Motor neuron (in vitro differentiated cells): ENCODE data around the gene ZNF467. TPM values are rescaled to one million over a fixed set of nuclear protein-coding genes. Genes with fewer than 3 reads are reported as not detected.
A peak's percentile ranks its signal among the peaks of the same experiment; 100 is the strongest.

Experiments used
- ATAC-seq, 8 experiments: fragments of 200-7000 bp; cut with Tn5 transposase; replicated peaks in 6 of 8; 2 replicates each; pipeline ENCODE4 v1.8.0; 2021; ENCODE audit warnings: mild to moderate bottlenecking in 8 of 8, moderate library complexity in 8 of 8
- H3K27ac ChIP-seq, 2 donors: fragments of 250-450 bp; sonication (Bioruptor Pico); 2 replicates each; pipeline ENCODE4 v1.9.0; 2021; ENCODE audit warnings: antibody characterized with exemption in 2 of 2, mild to moderate bottlenecking in 2 of 2, moderate library complexity in 1 of 2
- H3K4me1 ChIP-seq, 2 donors: fragments of 250-450 bp; sonication (Bioruptor Pico); replicated peaks in 1 of 2; 2 replicates each; pipeline ENCODE4 v1.6.1; 2021; ENCODE audit warnings: antibody characterized with exemption in 2 of 2, mild to moderate bottlenecking in 2 of 2, moderate library complexity in 1 of 2
- H3K4me3 ChIP-seq, 5 donors: fragments of 250-450 bp; sonication (Bioruptor Pico); 2 replicates each; pipeline ENCODE4 v1.9.0; 2021; ENCODE audit warnings: antibody characterized with exemption in 5 of 5, mild to moderate bottlenecking in 5 of 5, moderate library complexity in 4 of 5
- WGBS, 10 experiments: fragments of 450-650 bp; shearing (Covaris generic); methylation state at CpG; one replicate each; pipeline ENCODE4 v1.0.0; 2022; 5-methylcytosine and 5-hydroxymethylcytosine counted together
- in situ Hi-C, 9 experiments: fragments of 400-800 bp; cut with MboI; loops; one replicate each; pipeline ENCODE4 v1.15.0; 2021; ENCODE audit warnings: low sequenced_read_pairs in 9 of 9, low pct_unique_long_range_greater_than_20kb in 2 of 9; ENCODE audit not compliant: unreplicated experiment in 9 of 9
- total RNA-seq, 8 experiments: library from RNA; unstranded; fragments of 300-600 nt; gene quantifications; 2 replicates each; pipeline versions ENCODE4 v1.2.3 to v1.2.4, GENCODE V29; 2022

The ZNF467 gene
- total RNA-seq, 8 experiments from 2014 or later, result 0.71 to 7.7 (median 5.1) TPM

DNA sequence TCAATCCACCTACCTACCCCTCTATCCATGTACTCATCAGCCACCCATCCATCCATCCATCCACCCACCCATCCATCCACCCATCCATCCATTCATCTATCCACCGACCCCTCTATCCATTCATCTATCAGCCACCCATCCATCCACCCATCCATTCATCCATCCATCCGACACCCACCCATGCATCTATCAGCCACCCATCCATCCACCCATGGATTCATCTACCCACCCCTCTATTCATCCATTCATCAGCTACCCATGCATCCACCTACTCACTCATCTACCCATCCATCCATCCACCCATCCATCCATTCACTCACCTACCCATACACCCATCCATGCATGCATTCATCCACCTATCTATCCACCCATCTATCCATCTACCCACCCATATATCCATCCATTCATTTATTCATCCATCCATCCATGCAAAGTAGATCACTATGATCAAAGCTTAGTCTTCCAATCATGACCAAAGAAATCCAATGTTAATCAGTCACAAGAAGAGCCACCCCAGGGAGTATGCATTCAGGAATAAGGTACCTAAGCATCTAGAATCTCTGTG lies 27.7 kb upstream of the ZNF467 start:
- Histone ChIP-seq H3K4me1 (no peaks in the 10 kb centered on the region), H3K4me3 (no peak overlapping the region), H3K27ac (no peak overlapping the region)
- no peak for ATAC-seq
- 20 to 100% (median 64%) methylated on average over 1 of the region's 2 CpGs; no CpG with 5 or more reads in 4 of the 10 experiments for WGBS, 10 experiments
- in situ Hi-C loops, result no loop called here

DNA sequence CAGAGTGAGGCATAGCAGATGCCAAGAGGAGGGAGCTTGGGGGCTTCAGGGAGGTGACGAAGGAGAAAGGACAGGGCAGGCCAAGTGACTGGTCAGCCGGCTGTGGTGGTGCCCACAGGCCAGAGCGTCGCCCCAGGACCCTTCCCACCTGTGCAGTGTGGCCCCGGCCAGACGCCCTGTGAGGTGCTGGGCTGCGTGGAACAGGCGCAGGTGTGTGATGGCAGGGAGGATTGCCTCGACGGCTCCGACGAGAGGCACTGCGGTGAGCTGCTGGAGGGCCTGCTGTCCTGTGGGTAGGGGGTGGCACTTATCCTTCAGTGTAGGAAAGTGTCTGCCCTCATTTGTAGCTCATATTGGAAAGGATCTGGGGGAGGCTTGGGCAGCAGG lies 26.8 kb upstream of the ZNF467 start:
- Histone ChIP-seq H3K4me3 (no peak overlapping the region), H3K4me1 (no peaks in the 10 kb centered on the region), H3K27ac (no peak overlapping the region)
- in situ Hi-C loops, result no loop called here
- WGBS, 10 experiments, result 75 to 100% (median 87%) methylated on average over 1 to 5 of the region's 13 CpGs; no CpG with 5 or more reads in 7 of the 10 experiments
- no peak for ATAC-seq

DNA sequence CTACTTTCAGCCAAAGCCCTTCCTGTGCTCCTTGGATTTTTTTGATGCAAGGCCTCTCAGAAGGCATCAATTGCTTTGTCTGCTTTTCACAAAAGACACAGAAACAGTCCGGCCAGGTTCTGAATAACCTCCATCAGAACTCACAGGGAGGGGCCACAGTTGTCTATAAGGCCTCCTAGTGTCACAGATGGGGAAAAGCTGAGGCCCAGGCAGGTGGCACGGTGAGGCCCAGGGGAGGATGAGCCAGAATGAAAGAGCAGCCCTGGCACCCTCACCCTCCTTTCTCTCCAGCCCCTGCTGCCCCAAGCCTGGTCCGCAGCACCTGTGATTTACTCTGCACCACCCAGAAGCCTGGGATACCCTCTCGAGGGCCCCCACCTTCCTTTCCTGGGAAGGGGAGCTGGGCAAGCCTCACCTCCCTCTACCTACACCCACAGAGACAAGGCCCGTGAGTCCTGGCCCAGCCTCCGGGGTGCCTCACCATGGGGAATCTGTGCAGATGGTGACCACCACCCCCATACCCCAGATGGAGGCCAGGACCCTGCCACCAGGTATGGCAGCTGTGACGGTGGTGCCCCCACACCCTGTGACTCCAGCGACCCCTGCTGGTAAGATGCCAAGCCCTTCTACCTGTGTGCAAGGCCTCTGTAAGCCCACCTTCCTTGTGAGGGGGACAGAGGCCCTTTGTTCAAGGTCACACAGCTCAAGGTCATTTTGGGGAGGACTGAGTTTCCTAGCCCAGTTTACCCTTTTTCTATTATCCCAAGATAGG lies 26.2 kb upstream of the ZNF467 start:
- no peak overlapping the region for H3K27ac ChIP-seq
- no peaks in the 10 kb centered on the region for H3K4me1 ChIP-seq
- ATAC-seq, result peak in 5 of 8 experiments; percentile 27 to 67 (median 49)
- in situ Hi-C loops, result no loop called here
- H3K4me3 ChIP-seq, result no peak overlapping the region
- 20 to 100% (median 54%) methylated on average over 1 to 2 of the region's 8 CpGs; no CpG with 5 or more reads in 4 of the 10 experiments for WGBS, 10 experiments

DNA sequence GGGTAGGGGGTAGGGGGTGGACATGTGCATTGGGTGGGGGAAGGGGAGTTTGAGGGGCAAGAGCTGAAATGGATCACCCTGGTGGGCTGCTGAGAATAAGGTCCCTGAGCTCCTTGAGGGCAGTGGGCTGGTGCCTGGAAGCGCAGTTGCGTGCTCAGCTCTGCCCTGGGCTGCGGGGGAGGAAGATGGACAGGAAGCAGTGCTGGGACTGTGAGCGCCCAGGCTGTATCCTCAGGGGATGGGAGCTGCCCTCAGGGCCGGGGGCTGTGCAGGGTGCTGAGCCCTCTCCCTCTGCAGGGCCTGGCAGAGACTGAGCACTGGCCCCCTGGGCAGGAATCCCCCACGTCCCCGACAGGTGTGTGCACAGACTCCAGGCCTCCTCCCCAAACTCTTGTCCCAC lies 24.4 kb upstream of the ZNF467 start:
- no peak overlapping the region for H3K27ac ChIP-seq
- H3K4me1 ChIP-seq, result no peaks in the 10 kb centered on the region
- H3K4me3 ChIP-seq, result no peak overlapping the region
- ATAC-seq, result no peak
- 64% methylated on average over 3 of the region's 7 CpGs; no CpG with 5 or more reads in 9 of the 10 experiments for WGBS, 10 experiments
- in situ Hi-C loops, result no loop called here

DNA sequence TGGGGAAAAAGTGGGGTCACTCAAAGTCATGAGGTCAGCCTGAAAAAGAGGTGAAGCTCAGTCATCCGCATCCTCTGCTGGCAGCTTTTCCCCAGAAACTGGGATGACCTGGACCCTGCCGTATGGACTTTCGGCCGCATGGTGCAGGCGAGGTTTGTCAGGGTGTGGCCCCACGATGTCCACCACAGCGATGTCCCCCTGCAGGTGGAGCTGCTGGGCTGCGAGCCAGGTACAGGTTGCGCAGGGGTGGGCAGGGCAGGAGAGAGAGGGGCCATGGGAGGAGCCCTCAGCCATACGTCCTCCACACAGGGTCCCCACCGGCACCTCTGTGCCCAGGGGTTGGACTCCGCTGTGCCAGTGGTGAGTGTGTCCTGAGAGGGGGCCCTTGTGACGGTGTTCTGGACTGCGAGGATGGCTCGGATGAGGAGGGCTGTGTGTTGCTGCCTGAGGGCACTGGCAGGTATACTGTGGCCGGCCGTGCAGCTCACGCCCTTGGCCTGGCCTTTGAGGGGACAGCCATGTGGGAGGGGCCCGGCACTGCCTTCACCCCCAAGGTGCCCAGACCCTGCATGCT lies 23.0 kb upstream of the ZNF467 start:
- Histone ChIP-seq H3K4me1 (no peaks in the 10 kb centered on the region), H3K4me3 (no peak overlapping the region), H3K27ac (no peak overlapping the region)
- in situ Hi-C loops, result no loop called here
- ATAC-seq, result no peak
- WGBS, 10 experiments, result 39 to 88% (median 53%) methylated on average over 1 to 4 of the region's 19 CpGs; no CpG with 5 or more reads in 6 of the 10 experiments

DNA sequence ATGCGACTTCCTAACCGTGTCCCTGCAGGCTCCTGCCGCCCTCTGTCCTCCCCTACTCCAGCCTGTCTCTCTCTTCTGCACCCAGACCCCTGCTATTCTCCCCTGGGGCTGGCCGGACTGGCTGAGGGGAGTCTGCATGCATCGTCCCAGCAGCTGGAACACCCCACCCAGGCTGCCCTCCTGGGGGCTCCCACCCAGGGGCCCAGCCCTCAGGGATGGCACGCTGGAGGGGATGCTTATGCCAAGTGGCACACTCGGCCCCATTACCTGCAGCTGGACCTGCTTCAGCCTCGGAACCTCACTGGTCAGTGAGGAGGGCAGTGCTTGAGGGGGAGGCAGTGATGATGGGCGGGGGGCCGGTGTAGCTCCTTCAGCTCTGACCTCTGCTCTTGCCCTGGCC lies 21.7 kb upstream of the ZNF467 start:
- in situ Hi-C loops, result no loop called here
- no peak for ATAC-seq
- 49 to 80% (median 80%) methylated on average over 2 to 4 of the region's 10 CpGs; no CpG with 5 or more reads in 7 of the 10 experiments for WGBS, 10 experiments
- no peak overlapping the region for H3K4me3 ChIP-seq
- H3K27ac ChIP-seq, result no peak overlapping the region
- H3K4me1 ChIP-seq, result peaks cover 0 to 4% of the 10 kb centered on the region in 2 donors

DNA sequence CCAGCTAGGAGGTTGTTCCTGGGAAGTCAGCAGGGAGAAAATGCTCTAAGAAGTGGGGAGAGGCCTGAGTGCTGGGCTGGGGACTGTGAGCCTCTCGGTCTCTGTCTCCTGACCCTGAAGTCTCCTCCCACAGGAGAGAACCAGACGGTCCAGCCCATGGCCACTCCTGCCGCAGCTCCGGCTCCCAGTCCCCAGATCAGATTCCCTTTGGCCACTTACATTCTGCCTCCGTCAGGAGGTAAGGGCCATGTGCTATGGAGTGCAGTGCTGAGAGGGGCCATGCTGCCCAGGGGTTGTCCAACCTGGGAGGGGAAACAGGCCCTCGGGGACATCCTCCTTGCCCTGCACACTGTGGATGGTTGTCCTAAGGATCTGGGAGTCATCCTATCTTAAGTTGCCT lies 21.3 kb upstream of the ZNF467 start:
- no peak overlapping the region for H3K4me3 ChIP-seq
- 7 to 60% (median 40%) methylated on average over 1 to 3 of the region's 6 CpGs; no CpG with 5 or more reads in 5 of the 10 experiments for WGBS, 10 experiments
- H3K27ac ChIP-seq, result no peak overlapping the region
- in situ Hi-C loops, result no loop called here
- ATAC-seq, result peak in 6 of 8 experiments; percentile 20 to 87 (median 38)
- H3K4me1 ChIP-seq, result peaks cover 0 to 8% of the 10 kb centered on the region in 2 donors

DNA sequence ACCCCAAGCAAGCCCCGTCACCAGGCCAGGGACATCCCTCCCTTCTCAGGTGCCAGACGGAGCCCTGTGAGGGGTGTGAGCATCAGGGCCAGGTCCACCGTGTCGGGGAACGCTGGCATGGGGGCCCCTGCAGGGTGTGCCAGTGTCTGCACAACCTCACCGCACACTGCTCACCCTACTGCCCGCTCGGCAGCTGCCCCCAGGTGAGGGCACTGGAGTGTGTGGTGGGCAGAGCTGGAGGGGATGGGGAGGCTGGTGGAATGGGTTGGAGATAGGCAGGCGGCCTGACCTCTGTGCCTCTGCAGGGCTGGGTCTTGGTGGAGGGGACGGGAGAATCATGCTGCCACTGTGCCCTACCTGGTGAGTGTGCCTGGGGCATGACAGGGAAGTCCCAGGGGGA lies 19.9 kb upstream of the ZNF467 start:
- H3K4me1 ChIP-seq, result peaks cover 0 to 12% of the 10 kb centered on the region in 2 donors

DNA sequence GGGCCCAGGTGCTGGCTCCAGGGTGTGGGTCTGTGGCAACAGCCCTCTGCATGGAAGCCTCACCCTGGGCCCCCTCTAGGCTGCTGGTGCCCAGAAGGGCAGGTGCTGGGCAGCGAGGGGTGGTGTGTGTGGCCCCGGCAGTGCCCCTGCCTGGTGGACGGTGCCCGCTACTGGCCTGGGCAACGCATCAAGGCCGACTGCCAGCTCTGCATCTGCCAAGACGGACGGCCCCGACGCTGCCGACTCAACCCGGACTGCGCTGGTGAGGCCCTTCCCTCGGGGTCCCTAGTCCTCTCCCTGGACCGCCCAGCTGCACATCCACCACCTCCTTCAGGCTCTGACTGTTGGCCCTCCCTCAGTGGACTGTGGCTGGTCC lies 18.8 kb upstream of the ZNF467 start:
- no peak overlapping the region for H3K4me3 ChIP-seq
- peaks cover 0 to 19% of the 10 kb centered on the region in 2 donors for H3K4me1 ChIP-seq
- no peak overlapping the region for H3K27ac ChIP-seq
- no peak for ATAC-seq
- in situ Hi-C loops, result no loop called here
- WGBS, 10 experiments, result 60% methylated on average over 3 of the region's 15 CpGs; no CpG with 5 or more reads in 9 of the 10 experiments

More for the DNA sequence above, 19.9 kb upstream of the ZNF467 start:
- H3K4me3 ChIP-seq, result no peak overlapping the region
- in situ Hi-C loops, result no loop called here
- H3K27ac ChIP-seq, result no peak overlapping the region
- WGBS, 10 experiments, result 71 to 100% (median 80%) methylated on average over 1 to 3 of the region's 10 CpGs; no CpG with 5 or more reads in 7 of the 10 experiments
- no peak for ATAC-seq

DNA sequence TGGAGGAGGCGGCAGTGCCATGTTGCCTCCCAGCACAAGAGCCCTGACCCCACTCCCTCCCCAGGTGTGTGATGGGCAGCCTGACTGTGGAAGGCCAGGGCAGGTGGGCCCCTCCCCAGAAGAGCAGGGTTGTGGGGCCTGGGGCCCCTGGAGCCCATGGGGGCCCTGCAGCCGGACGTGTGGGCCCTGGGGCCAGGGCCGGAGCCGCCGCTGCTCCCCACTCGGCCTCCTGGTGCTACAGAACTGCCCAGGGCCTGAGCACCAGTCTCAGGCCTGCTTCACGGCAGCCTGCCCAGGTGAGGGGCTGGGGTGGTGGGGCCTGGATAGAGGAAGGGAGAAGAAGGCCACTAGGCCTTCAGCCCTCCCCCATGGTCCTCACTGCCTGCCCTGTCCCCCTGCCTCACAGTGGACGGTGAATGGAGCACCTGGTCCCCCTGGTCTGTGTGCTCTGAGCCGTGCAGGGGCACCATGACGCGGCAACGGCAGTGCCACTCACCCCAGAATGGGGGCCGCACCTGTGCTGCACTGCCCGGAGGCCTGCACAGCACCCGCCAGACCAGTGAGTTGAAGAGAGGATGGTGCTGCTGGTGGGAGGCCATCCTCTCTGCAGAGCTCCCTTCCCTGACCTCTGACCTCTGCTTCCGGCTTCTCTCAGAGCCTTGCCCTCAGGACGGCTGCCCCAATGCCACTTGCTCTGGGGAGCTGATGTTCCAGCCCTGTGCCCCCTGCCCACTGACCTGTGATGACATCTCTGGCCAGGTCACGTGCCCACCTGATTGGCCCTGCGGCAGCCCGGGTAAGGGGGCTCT lies 18.2 kb upstream of the ZNF467 start:
- in situ Hi-C loops, result no loop called here
- no peak for ATAC-seq

DNA sequence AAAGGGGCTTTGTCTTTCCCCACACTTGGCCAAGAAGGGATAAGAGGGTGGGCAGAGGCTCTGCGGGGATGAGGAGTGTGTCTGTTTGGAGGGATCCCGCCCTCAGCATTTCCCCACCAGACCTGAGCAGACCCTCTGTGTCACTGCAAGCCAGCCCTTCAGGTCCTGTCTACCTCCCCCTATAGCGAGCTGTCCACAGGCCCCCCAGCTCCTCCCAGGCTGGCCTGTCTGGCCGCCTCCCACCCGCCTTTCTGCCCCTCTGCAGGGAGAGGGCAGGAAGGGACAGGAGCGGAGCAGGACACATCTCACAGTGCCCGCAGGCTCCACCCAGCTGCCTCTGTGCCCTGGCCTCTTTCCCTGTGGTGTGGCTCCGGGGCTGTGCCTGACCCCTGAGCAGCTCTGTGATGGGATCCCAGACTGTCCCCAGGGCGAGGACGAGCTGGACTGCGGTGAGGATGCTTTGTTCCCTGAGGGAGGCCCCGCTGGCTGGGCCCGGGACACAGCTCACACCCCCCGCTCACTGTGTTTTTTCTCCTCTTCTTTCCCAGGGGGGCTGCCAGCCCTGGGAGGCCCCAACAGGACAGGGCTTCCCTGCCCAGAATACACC lies 17.5 kb upstream of the ZNF467 start:
- peak in 2 of 8 experiments; percentile 15 to 18 for ATAC-seq
- peaks cover 0 to 20% of the 10 kb centered on the region in 2 donors for H3K4me1 ChIP-seq
- H3K4me3 ChIP-seq, result no peak overlapping the region
- no peak overlapping the region for H3K27ac ChIP-seq
- WGBS, 10 experiments, result 71 to 87% (median 80%) methylated on average over 2 to 6 of the region's 14 CpGs; no CpG with 5 or more reads in 7 of the 10 experiments
- in situ Hi-C loops, result no loop called here

More for the DNA sequence above, 18.2 kb upstream of the ZNF467 start:
- H3K4me3 ChIP-seq, result no peak overlapping the region
- H3K4me1 ChIP-seq, result peaks cover 0 to 20% of the 10 kb centered on the region in 2 donors
- 66 to 100% (median 79%) methylated on average over 1 to 3 of the region's 21 CpGs; no CpG with 5 or more reads in 6 of the 10 experiments for WGBS, 10 experiments
- no peak overlapping the region for H3K27ac ChIP-seq

DNA sequence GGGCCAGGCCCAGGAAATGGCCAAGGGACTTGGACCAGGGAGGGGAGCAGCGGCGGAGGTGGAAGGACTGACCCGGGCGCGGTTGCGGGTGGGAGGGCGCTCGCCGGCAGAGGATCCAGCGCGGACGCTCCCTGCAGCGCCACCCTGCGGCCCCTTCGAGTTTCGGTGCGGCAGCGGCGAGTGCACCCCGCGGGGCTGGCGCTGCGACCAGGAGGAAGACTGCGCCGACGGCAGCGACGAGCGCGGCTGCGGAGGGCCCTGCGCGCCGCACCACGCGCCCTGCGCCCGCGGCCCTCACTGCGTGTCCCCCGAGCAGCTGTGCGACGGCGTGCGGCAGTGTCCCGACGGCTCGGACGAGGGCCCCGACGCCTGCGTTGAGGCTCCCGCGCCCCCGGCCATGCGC lies 16.8 kb upstream of the ZNF467 start:
- H3K27ac ChIP-seq, result no peak overlapping the region
- in situ Hi-C loops, result no loop called here
- no peak overlapping the region for H3K4me3 ChIP-seq
- 0 to 60% (median 0%) methylated on average over 1 to 2 of the region's 56 CpGs; no CpG with 5 or more reads in 7 of the 10 experiments for WGBS, 10 experiments
- H3K4me1 ChIP-seq, result peaks cover 0 to 20% of the 10 kb centered on the region in 2 donors
- ATAC-seq, result peak; percentile 59 to 77 (median 63)
